Peyer's patch (tissue), 4 donors: ENCODE data around the gene GPR158. TPM values are rescaled to one million over a fixed set of nuclear protein-coding genes. Genes with fewer than 3 reads are reported as not detected.

Source experiments
- DNase-seq, 3 donors: peaks; one replicate each; pipeline ENCODE4 v3.0.0-alpha.2; 2017 to 2019
- H3K27ac ChIP-seq, 4 donors: fragments of 200-600 bp; sonication (generic); one replicate each; pipeline ENCODE4 v1.5.1; 2016 to 2019
- H3K27me3 ChIP-seq, 2 donors: fragments of 200-600 bp; sonication (generic); one replicate each; pipeline ENCODE4 v1.5.1; 2019
- H3K36me3 ChIP-seq, 3 donors: fragments of 200-600 bp; sonication (generic); one replicate each; pipeline ENCODE4 v1.5.1; 2016 to 2019
- H3K4me1 ChIP-seq, 4 donors: fragments of 200-600 bp; sonication (generic); one replicate each; pipeline ENCODE4 v1.5.1; 2016 to 2019
- H3K4me3 ChIP-seq, 4 donors: fragments of 200-600 bp; sonication (generic); 1 replicate in 3 of 4; 2 replicates in 1 of 4; pipeline ENCODE4 v1.5.1; 2016 to 2019; ENCODE audit warnings: mild to moderate bottlenecking in 1 of 4
- H3K9me3 ChIP-seq, 4 donors: fragments of 200-600 bp; sonication (generic); one replicate each; pipeline ENCODE4 v1.5.1; 2016 to 2019; ENCODE audit warnings: mild to moderate bottlenecking in 1 of 4
- POLR2A ChIP-seq, 2 donors: fragments of 450-650 bp; IDR thresholded peaks; one replicate each; pipeline ENCODE4 v1.5.1; 2017; ENCODE audit warnings: antibody characterized with exemption in 2 of 2, mild to moderate bottlenecking in 2 of 2, moderate library complexity in 2 of 2
- total RNA-seq, 4 donors: library from RNA; depleted of rRNA; stranded (reverse); fragments of >200 nt; gene quantifications; one replicate each; pipeline ENCODE4 v1.1.0, GENCODE V29; 2016
- TF ChIP-seq, protein P1 (sequence below), 6 experiments: fragments of 450-650 bp in 4 of 6; fragments of 200-600 bp in 2 of 6; sonication (generic) in 1 of 6; IDR thresholded peaks; one replicate each; pipeline ENCODE4 v1.5.1; 2017 to 2019; ENCODE audit warnings: antibody characterized with exemption in 6 of 6, mild to moderate bottlenecking in 3 of 6, moderate library complexity in 1 of 6

Gene GPR158
- total RNA-seq, 4 donors from 2014 or later, result under 0.01 to 0.28 (median 0.27) TPM; not detected in 1

- Histone ChIP-seq H3K9me3 (no peaks in the 10 kb centered on the region), H3K27ac (no peak overlapping the region), H3K27me3 (no peaks in the 10 kb centered on the region), H3K4me3 (no peak overlapping the region), H3K4me1 (no peaks in the 10 kb centered on the region), H3K36me3 (no peaks in the 10 kb centered on the region)
- DNase-seq, result no peak
- TF ChIP-seq POLR2A (IDR thresholded peaks at IDR 0.05), result no peak
- TF ChIP-seq, protein P1, sequence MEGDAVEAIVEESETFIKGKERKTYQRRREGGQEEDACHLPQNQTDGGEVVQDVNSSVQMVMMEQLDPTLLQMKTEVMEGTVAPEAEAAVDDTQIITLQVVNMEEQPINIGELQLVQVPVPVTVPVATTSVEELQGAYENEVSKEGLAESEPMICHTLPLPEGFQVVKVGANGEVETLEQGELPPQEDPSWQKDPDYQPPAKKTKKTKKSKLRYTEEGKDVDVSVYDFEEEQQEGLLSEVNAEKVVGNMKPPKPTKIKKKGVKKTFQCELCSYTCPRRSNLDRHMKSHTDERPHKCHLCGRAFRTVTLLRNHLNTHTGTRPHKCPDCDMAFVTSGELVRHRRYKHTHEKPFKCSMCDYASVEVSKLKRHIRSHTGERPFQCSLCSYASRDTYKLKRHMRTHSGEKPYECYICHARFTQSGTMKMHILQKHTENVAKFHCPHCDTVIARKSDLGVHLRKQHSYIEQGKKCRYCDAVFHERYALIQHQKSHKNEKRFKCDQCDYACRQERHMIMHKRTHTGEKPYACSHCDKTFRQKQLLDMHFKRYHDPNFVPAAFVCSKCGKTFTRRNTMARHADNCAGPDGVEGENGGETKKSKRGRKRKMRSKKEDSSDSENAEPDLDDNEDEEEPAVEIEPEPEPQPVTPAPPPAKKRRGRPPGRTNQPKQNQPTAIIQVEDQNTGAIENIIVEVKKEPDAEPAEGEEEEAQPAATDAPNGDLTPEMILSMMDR (IDR thresholded peaks at IDR 0.05), result no peak
Observed at GRCh38 chr10:25263931-25264330, 89.1 kb downstream of the GPR158 start.

DNA sequence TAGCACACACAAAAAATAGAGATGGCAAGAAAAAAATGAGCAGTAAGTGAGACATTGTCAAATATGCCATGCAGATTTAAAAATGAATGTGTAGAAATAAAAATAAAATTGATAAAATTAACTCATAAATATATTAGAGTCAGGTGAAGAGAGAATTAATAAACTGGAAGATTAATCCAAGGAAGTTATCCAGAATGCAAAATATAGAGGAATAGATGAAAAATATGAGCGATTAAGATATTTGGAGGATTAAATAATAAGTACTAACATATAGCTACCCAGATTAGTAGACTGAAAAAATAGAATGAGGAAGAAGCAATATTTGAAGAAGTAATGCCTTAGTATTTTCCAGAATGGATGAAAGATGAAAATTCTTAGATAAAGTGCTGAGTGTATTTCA, 103.4 kb downstream of the GPR158 start:
- H3K36me3 ChIP-seq, result no peaks in the 10 kb centered on the region
- peaks cover 0 to 5% (median 0%) of the 10 kb centered on the region in 4 donors for H3K9me3 ChIP-seq
- DNase-seq, result no peak
- H3K4me1 ChIP-seq, result no peaks in the 10 kb centered on the region
- H3K27me3 ChIP-seq, result no peaks in the 10 kb centered on the region
- H3K4me3 ChIP-seq, result no peak overlapping the region
- TF ChIP-seq, protein P1 (IDR thresholded peaks at IDR 0.05), result no peak
- TF ChIP-seq POLR2A (IDR thresholded peaks at IDR 0.05), result no peak
- H3K27ac ChIP-seq, result no peak overlapping the region

- no peaks in the 10 kb centered on the region for H3K4me1 ChIP-seq
- no peaks in the 10 kb centered on the region for H3K36me3 ChIP-seq
- DNase-seq, result no peak
- no peaks in the 10 kb centered on the region for H3K27me3 ChIP-seq
- no peak overlapping the region for H3K27ac ChIP-seq
- no peak overlapping the region for H3K4me3 ChIP-seq
- no peak for TF ChIP-seq POLR2A (IDR thresholded peaks at IDR 0.05)
- TF ChIP-seq, protein P1 (IDR thresholded peaks at IDR 0.05), result no peak
- peaks cover 0 to 5% (median 0%) of the 10 kb centered on the region in 4 donors for H3K9me3 ChIP-seq
Observed at GRCh38 chr10:25280076-25280475, 105.3 kb downstream of the GPR158 start.

DNA sequence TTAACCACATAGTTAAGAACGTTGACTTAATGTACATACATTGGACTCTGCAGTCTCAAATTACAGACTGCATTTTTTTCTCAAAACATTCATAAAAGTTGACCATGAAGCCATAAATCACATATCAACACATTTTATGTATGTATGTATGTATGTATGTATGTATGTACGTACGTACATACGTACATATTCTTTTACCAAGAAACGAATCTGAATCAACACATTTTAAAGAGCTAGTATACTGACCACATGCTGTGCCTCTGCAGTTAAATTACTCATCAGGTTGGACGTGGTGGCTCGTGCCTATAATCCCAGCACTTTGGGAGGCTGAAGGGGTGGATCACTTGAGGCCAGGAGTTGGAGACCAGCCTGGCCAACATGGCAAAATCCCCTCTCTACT, 105.8 kb downstream of the GPR158 start:
- no peaks in the 10 kb centered on the region for H3K36me3 ChIP-seq
- no peaks in the 10 kb centered on the region for H3K27me3 ChIP-seq
- peaks cover 0 to 5% (median 0%) of the 10 kb centered on the region in 4 donors for H3K9me3 ChIP-seq
- H3K4me1 ChIP-seq, result no peaks in the 10 kb centered on the region
- H3K27ac ChIP-seq, result no peak overlapping the region
- no peak overlapping the region for H3K4me3 ChIP-seq
- TF ChIP-seq POLR2A (IDR thresholded peaks at IDR 0.05), result no peak
- TF ChIP-seq, protein P1 (IDR thresholded peaks at IDR 0.05), result no peak
- DNase-seq, result no peak

DNA sequence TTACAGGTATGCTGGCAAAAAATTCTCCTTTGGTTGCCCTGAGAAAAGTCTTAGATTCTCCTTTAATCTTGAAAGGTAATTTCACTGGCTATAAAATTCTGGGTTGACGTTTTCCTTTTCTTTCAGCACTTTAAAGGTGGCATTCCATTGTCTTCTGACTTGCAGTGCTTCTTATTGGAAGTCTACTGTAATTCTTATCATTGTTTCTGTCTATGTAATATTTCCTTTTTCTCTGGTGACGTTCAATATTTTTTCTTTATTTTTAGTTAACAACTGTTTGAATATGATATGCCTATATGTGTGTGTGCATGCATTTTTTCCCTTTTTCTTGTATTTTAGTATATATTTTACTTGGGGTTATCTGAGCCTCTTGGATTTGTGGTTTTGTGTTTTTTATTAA, 111.0 kb downstream of the GPR158 start:
- H3K4me1 ChIP-seq, result no peaks in the 10 kb centered on the region
- no peaks in the 10 kb centered on the region for H3K9me3 ChIP-seq
- TF ChIP-seq POLR2A (IDR thresholded peaks at IDR 0.05), result no peak
- TF ChIP-seq, protein P1 (IDR thresholded peaks at IDR 0.05), result no peak
- no peaks in the 10 kb centered on the region for H3K27me3 ChIP-seq
- H3K4me3 ChIP-seq, result no peak overlapping the region
- H3K27ac ChIP-seq, result no peak overlapping the region
- no peak for DNase-seq
- no peaks in the 10 kb centered on the region for H3K36me3 ChIP-seq

DNA sequence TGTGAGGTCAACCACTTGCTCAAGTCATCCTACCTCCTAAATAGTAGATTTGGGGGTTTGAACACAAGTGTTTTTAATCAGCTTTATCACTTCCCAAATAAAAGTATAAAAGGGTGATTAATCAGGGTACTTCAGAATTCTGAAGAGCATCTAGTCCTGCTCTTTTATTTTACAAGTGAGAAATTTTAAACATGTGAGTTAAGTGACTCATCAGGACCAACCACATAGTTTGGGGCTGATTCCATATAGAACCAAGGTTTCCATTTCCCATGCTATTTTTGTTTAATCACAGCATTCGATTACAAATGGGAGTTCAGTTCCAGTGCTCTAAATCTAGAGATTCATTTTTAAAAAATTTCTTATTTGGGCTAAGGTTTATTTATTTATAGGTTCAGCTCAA, 113.4 kb downstream of the GPR158 start:
- Histone ChIP-seq H3K27ac (no peak overlapping the region), H3K9me3 (no peaks in the 10 kb centered on the region), H3K27me3 (no peaks in the 10 kb centered on the region), H3K4me1 (no peaks in the 10 kb centered on the region), H3K4me3 (no peak overlapping the region), H3K36me3 (no peaks in the 10 kb centered on the region)
- no peak for DNase-seq
- TF ChIP-seq, protein P1 (IDR thresholded peaks at IDR 0.05), result no peak
- TF ChIP-seq POLR2A (IDR thresholded peaks at IDR 0.05), result no peak
